HepG2 (cell line): Measurements from ENCODE around the gene C3orf18. TPM values are rescaled to one million over a fixed set of nuclear protein-coding genes. Genes with fewer than 3 reads are reported as not detected.
A peak's percentile ranks its signal among the peaks of the same experiment; 100 is the strongest.

ENCODE experiments used
- CC2D1A ChIP-seq: sonication (generic); formaldehyde crosslinking; IDR thresholded peaks from 2 replicates; pipeline ENCODE4 v1.8.1; 2023; ENCODE audit warnings: mild to moderate bottlenecking, missing genetic modification reagents
- CTCF ChIP-seq: sonication (generic); formaldehyde crosslinking; IDR thresholded peaks from 2 replicates; pipeline ENCODE4 v1.5.0; 2020; ENCODE audit warnings: mild to moderate bottlenecking, missing genetic modification reagents, moderate library complexity
- ETV5 ChIP-seq: IDR thresholded peaks from 2 replicates; pipeline ENCODE4 v1.6.1; 2018; ENCODE audit warnings: missing biosample characterization, missing genetic modification reagents, inconsistent platforms, borderline replicate concordance
- GABPB1 ChIP-seq: IDR thresholded peaks from 2 replicates; pipeline ENCODE4 v1.6.1; 2016; ENCODE audit warnings: mild to moderate bottlenecking, missing genetic modification reagents, moderate library complexity, missing compliant biosample characterization
- HMGXB4 ChIP-seq, 2 experiments: sonication (generic) in 1 of 2; formaldehyde crosslinking in 1 of 2; IDR thresholded peaks; 2 replicates each; pipeline versions ENCODE4 v1.4.0 to v1.6.1; 2018 to 2020; ENCODE audit warnings: missing genetic modification reagents in 2 of 2, borderline replicate concordance in 1 of 2, low read depth in 1 of 2, mild to moderate bottlenecking in 1 of 2, missing biosample characterization in 1 of 2
- LCORL ChIP-seq, 2 experiments: fragments of 450-650 bp in 1 of 2; sonication (generic) in 1 of 2; formaldehyde crosslinking in 1 of 2; IDR thresholded peaks; 2 replicates each; pipeline versions ENCODE4 v1.5.0 to v1.6.1; 2017 to 2020; ENCODE audit warnings: antibody characterized with exemption in 1 of 2, missing genetic modification reagents in 1 of 2
- MLLT10 ChIP-seq: sonication (generic); formaldehyde crosslinking; IDR thresholded peaks from 2 replicates; pipeline ENCODE4 v1.4.0; 2020; ENCODE audit warnings: missing genetic modification reagents
- MTA3 ChIP-seq: sonication (generic); formaldehyde crosslinking; IDR thresholded peaks from 2 replicates; pipeline ENCODE4 v1.4.0; 2020; ENCODE audit warnings: missing genetic modification reagents
- NFE2 ChIP-seq: sonication (generic); formaldehyde crosslinking; IDR thresholded peaks from 2 replicates; pipeline ENCODE4 v1.4.0; 2020; ENCODE audit warnings: missing genetic modification reagents
- NFKB2 ChIP-seq: sonication (generic); formaldehyde crosslinking; IDR thresholded peaks from 2 replicates; pipeline ENCODE4 v1.4.0; 2020; ENCODE audit warnings: missing genetic modification reagents, borderline replicate concordance
- RAD21 ChIP-seq: fragments of 450-650 bp; formaldehyde crosslinking; IDR thresholded peaks from 2 replicates; pipeline ENCODE4 v1.5.0; 2020; ENCODE audit warnings: mild to moderate bottlenecking
- SALL2 ChIP-seq: sonication (generic); formaldehyde crosslinking; IDR thresholded peaks from 2 replicates; pipeline ENCODE4 v1.8.1; 2023; ENCODE audit warnings: mild to moderate bottlenecking, missing genetic modification reagents, inconsistent platforms
- THAP7 ChIP-seq: sonication (generic); formaldehyde crosslinking; IDR thresholded peaks from 2 replicates; pipeline ENCODE4 v1.8.1; 2023; ENCODE audit warnings: mild to moderate bottlenecking, missing genetic modification reagents
- ZBTB43 ChIP-seq: sonication (generic); formaldehyde crosslinking; conservative IDR thresholded peaks from 2 replicates; pipeline ENCODE4 v1.4.0; 2020; ENCODE audit warnings: missing genetic modification reagents
- ZNF10 ChIP-seq: sonication (generic); formaldehyde crosslinking; IDR thresholded peaks from 2 replicates; pipeline ENCODE4 v1.4.0; 2020; ENCODE audit warnings: mild to moderate bottlenecking, low read depth, missing genetic modification reagents, borderline replicate concordance
- ZNF460 ChIP-seq: sonication (generic); formaldehyde crosslinking; IDR thresholded peaks from 2 replicates; pipeline ENCODE4 v1.5.1; 2020; ENCODE audit warnings: missing genetic modification reagents, mild to moderate bottlenecking, borderline replicate concordance
- ZNF710 ChIP-seq: sonication (generic); formaldehyde crosslinking; IDR thresholded peaks from 2 replicates; pipeline ENCODE4 v1.5.0; 2020; ENCODE audit warnings: mild to moderate bottlenecking, missing genetic modification reagents, borderline replicate concordance
- ZNF768 ChIP-seq: sonication (generic); formaldehyde crosslinking; IDR thresholded peaks from 2 replicates; pipeline ENCODE4 v1.4.0; 2020; ENCODE audit warnings: missing genetic modification reagents
- ZNF780A ChIP-seq: sonication (generic); formaldehyde crosslinking; IDR thresholded peaks from 2 replicates; pipeline ENCODE4 v1.8.0; 2022; ENCODE audit warnings: mild to moderate bottlenecking, missing genetic modification reagents, moderate library complexity
- polyA plus RNA-seq, 8 experiments: library from polyadenylated mRNA; depleted of rRNA in 3 of 8; stranded (reverse) in 7 of 8; unstranded in 1 of 8; fragments of >200 nt; fragmentation: Illumina TruSeq in 4 of 8; extraction: Trizol in 4 of 8; gene quantifications; 2 replicates each; pipeline versions ENCODE4 v1.2.1 to v1.2.3, GENCODE V29; 2011 to 2016; ENCODE audit warnings: low read depth in 4 of 8, missing spikeins in 1 of 8, mixed read lengths in 1 of 8; ENCODE audit not compliant: insufficient read depth in 1 of 8
- total RNA-seq, 5 experiments: library from RNA; depleted of rRNA; stranded (reverse); fragments of >200 nt; fragmentation: Illumina TruSeq; extraction: Trizol; gene quantifications; 2 replicates each; pipeline ENCODE4 v1.2.3, GENCODE V29; 2016; ENCODE audit warnings: low read depth in 1 of 5

The C3orf18 gene
- total and polyA plus RNA-seq, 2 of the 13 experiments (the other 11 are each of a cell fraction or from before 2014, with no cell fraction given), result 1.6 to 4.8 TPM

GRCh38 chr3:50616003-50616769 is 48.6 kb upstream of the C3orf18 start (continued):
- TF ChIP-seq ETV5 (CRISPR knock-in tag) (peak; percentile 49; the same call in 1 of the 2 replicates), MLLT10 (CRISPR knock-in tag) (no peak), HMGXB4 (CRISPR knock-in tag; IDR thresholded peaks at IDR 0.05; ENCODE audit: borderline replicate concordance in 1 of 2, low read depth in 1 of 2) (0 out of 4 replicates have a peak, but pooled peaks of 1 of the 2 experiments have one; percentile 44), GABPB1 (CRISPR knock-in tag) (peak; percentile 49; the same call in 1 of the 2 replicates), CC2D1A (0 out of 2 replicates have a peak, but pooled peaks have one; percentile 59), THAP7 (CRISPR knock-in tag) (peak; percentile 63; the same call in 1 of the 2 replicates), NFKB2 (CRISPR knock-in tag) (0 out of 2 replicates have a peak, but pooled peaks have one; percentile 40), MTA3 (CRISPR knock-in tag) (no peak), SALL2 (CRISPR knock-in tag) (0 out of 2 replicates have a peak, but pooled peaks have one; percentile 46), CTCF (CRISPR knock-in tag) (peak; percentile 98), LCORL (IDR thresholded peaks at IDR 0.05) (no peak), LCORL (CRISPR knock-in tag; IDR thresholded peaks at IDR 0.05) (no peak; the same call in 1 of the 2 replicates), RAD21 (CRISPR knock-in tag) (peak; percentile 96), ZNF710 (CRISPR knock-in tag) (0 out of 2 replicates have a peak, but pooled peaks have one; percentile 37), ZNF10 (no peak), ZBTB43 (no peak), NFE2 (CRISPR knock-in tag) (no peak), ZNF460 (no peak), ZNF780A (CRISPR knock-in tag) (no peak), ZNF768 (0 out of 2 replicates have a peak, but pooled peaks have one; percentile 24)
